HEK293T (cell line): ENCODE measurements around the gene STK33.

Experiments used
- CTCF ChIA-PET: fragments of 350-600 bp; formaldehyde crosslinking; extraction: SDS; loops from one replicate; lab custom pipeline; 2021; ENCODE audit warnings: antibody characterized with exemption, inconsistent platforms; lab: Yijun Ruan, JAX
- POLR2A ChIA-PET: fragments of 350-600 bp; formaldehyde crosslinking; extraction: SDS; loops from one replicate; lab custom pipeline; 2020; ENCODE audit warnings: antibody characterized with exemption, inconsistent platforms; lab: Yijun Ruan, JAX
- DNase-seq: peaks from one replicate; pipeline ENCODE4 v3.0.0; 2012; ENCODE audit warnings: mixed read lengths; ENCODE audit errors: extremely low spot score
- ARNT ChIP-seq: fragments of 450-650 bp; IDR thresholded peaks from 2 replicates; pipeline ENCODE4 v1.6.1; 2017; ENCODE audit warnings: mild to moderate bottlenecking
- BHLHE40 ChIP-seq: fragments of 450-650 bp; IDR thresholded peaks from 2 replicates; pipeline ENCODE4 v1.6.1; 2016; ENCODE audit warnings: mild to moderate bottlenecking, moderate library complexity, borderline replicate concordance
- CTBP1 ChIP-seq: fragments of 450-650 bp; IDR thresholded peaks from 2 replicates; pipeline ENCODE4 v1.6.1; 2016; ENCODE audit warnings: borderline replicate concordance
- ELF4 ChIP-seq: fragments of 450-650 bp; IDR thresholded peaks from 2 replicates; pipeline ENCODE4 v1.6.1; 2017; ENCODE audit warnings: antibody characterized with exemption
- FOXA1 ChIP-seq: fragments of 450-650 bp; IDR thresholded peaks from 2 replicates; pipeline ENCODE4 v1.6.1; 2016; ENCODE audit warnings: mild to moderate bottlenecking
- FOXK2 ChIP-seq: fragments of 450-650 bp; IDR thresholded peaks from 2 replicates; pipeline ENCODE4 v1.6.1; 2016; ENCODE audit warnings: mild to moderate bottlenecking
- FOXM1 ChIP-seq: fragments of 450-650 bp; IDR thresholded peaks from 2 replicates; pipeline ENCODE4 v1.6.1; 2017; ENCODE audit warnings: mild to moderate bottlenecking, borderline replicate concordance
- HDGF ChIP-seq: fragments of 450-650 bp; IDR thresholded peaks from 2 replicates; pipeline ENCODE4 v1.6.1; 2017; ENCODE audit warnings: antibody characterized with exemption, borderline replicate concordance
- L3MBTL2 ChIP-seq: fragments of 450-650 bp; conservative IDR thresholded peaks from 2 replicates; pipeline ENCODE4 v1.6.1; 2016; ENCODE audit warnings: mild to moderate bottlenecking
- LEF1 ChIP-seq: fragments of 450-650 bp; IDR thresholded peaks from 2 replicates; pipeline ENCODE4 v1.6.1; 2017; ENCODE audit warnings: mild to moderate bottlenecking, borderline replicate concordance
- NFRKB ChIP-seq: fragments of 450-650 bp; IDR thresholded peaks from 2 replicates; pipeline ENCODE4 v1.6.1; 2016; ENCODE audit warnings: mild to moderate bottlenecking, moderate library complexity
- SP1 ChIP-seq: fragments of 450-650 bp; IDR thresholded peaks from 2 replicates; pipeline ENCODE4 v1.6.1; 2017
- SUZ12 ChIP-seq: fragments of 450-650 bp; IDR thresholded peaks from 2 replicates; pipeline ENCODE4 v1.6.1; 2016; ENCODE audit warnings: mild to moderate bottlenecking
- TARDBP ChIP-seq: fragments of 450-650 bp; IDR thresholded peaks from 2 replicates; pipeline ENCODE4 v1.6.1; 2016
- ZNF384 ChIP-seq: fragments of 450-650 bp; IDR thresholded peaks from 2 replicates; pipeline ENCODE4 v1.6.1; 2016
- TF ChIP-seq, protein P1 (sequence below): fragments of 450-650 bp; IDR thresholded peaks from 2 replicates; pipeline ENCODE4 v1.6.1; 2016

STK33 gene

GRCh38 chr11:8415195-8415594 is 178.8 kb downstream of the STK33 start:
- ChIA-PET CTCF (no interaction called here), POLR2A (no interaction called here)
- TF ChIP-seq ZNF384 (no peak), TARDBP (no peak), NFRKB (no peak), LEF1 (no peak), ELF4 (no peak)
- no peak for DNase-seq

DNA sequence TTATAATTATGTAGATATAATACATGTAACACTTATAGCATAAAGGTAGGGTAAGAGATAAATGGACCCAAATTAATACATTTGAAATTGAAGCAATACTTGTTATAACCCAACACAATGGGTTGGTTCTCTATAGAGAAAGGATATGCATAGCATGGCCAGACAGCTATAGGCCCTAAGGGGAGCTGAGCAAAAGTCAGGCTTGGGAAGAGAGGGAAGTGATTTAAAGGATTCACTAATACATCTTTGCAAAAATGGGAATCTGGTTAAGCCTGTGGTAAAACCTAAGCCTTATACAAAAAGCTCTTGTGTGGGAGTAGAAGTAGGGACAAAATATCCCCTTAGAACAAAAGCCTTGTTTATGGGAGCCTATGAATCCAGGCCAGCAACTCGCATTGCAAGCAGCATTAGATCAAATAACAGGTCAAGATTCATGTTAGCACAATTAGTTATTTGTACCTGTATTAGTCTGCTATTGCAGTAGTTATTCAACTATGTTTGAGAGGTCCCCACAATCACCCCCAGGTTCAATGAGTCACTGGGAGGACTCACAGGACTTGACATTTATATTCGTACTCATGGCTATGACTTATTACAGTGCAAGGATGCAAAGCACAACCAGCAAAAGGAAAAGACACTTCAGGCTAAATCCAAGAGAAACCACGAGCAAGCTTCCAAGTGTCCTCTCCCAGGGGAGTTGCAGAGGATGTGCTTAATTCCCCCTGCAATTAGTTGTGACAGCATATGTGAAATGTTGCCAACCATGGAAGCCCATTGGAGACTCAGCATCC is 185.7 kb downstream of the STK33 start:
- POLR2A ChIA-PET, result no interaction called here
- TF ChIP-seq FOXA1 (no peak), ZNF384 (no peak)
- CTCF ChIA-PET, result no interaction called here
- DNase-seq, result no peak

GRCh38 chr11:8403310-8403709 is 190.7 kb downstream of the STK33 start:
- ChIA-PET POLR2A (no interaction called here), CTCF (no interaction called here)
- DNase-seq, result no peak
- no peak for TF ChIP-seq ZNF384
- no peak for TF ChIP-seq FOXM1
- TF ChIP-seq FOXA1, result no peak
- no peak for TF ChIP-seq ARNT
- no peak for TF ChIP-seq TARDBP
- TF ChIP-seq ELF4, result no peak
- TF ChIP-seq BHLHE40, result no peak
- no peak for TF ChIP-seq FOXK2
- TF ChIP-seq HDGF, result no peak
- no peak for TF ChIP-seq SP1
- TF ChIP-seq L3MBTL2, result no peak
- no peak for TF ChIP-seq SUZ12

DNA sequence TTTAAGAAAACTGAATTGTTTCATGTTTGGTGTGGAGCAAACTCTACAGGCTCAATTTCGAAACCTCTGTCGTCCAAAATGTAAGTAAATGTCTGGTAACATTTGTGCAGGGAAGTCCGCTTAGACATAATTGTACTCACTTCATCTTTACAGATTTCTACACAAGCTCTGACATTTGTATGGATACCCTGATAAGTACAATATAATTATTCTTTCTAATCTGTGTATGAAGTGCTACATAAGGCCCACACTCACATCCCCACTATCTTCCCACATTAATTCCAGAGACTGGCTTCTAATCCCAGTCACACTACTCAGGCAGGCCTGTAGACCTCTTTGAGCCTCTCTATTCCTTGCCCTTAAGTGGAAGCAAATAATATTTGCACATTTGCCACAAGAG is 201.1 kb downstream of the STK33 start:
- no peak for DNase-seq
- TF ChIP-seq FOXA1 (no peak), L3MBTL2 (no peak), ZNF384 (no peak), BHLHE40 (no peak), HDGF (no peak), FOXM1 (no peak)
- ChIA-PET POLR2A (no interaction called here), CTCF (interaction anchor here (0.6 kb wide), 1 partner anchor 192 kb away, joined by 6 read pairs; no protein-coding TSS in a partner anchor)

- POLR2A ChIA-PET, result no interaction called here
- CTCF ChIA-PET, result interaction anchor here (0.6 kb wide), 1 partner anchor 193 kb away, joined by 6 read pairs; no protein-coding TSS in a partner anchor
- no peak for DNase-seq
- TF ChIP-seq ELF4, result no peak
- TF ChIP-seq LEF1, result no peak
- no peak for TF ChIP-seq L3MBTL2
- no peak for TF ChIP-seq FOXK2
- no peak for TF ChIP-seq FOXM1
- TF ChIP-seq TARDBP, result no peak
- no peak for TF ChIP-seq FOXA1
- no peak for TF ChIP-seq SUZ12
- no peak for TF ChIP-seq HDGF
- TF ChIP-seq, protein P1, sequence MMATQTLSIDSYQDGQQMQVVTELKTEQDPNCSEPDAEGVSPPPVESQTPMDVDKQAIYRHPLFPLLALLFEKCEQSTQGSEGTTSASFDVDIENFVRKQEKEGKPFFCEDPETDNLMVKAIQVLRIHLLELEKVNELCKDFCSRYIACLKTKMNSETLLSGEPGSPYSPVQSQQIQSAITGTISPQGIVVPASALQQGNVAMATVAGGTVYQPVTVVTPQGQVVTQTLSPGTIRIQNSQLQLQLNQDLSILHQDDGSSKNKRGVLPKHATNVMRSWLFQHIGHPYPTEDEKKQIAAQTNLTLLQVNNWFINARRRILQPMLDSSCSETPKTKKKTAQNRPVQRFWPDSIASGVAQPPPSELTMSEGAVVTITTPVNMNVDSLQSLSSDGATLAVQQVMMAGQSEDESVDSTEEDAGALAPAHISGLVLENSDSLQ, result no peak
- TF ChIP-seq CTBP1, result no peak
Measured at GRCh38 chr11:8392166-8392565, 201.9 kb downstream of the STK33 start.

- CTCF ChIA-PET, result no interaction called here
Measured at GRCh38 chr11:8390851-8391612, 203.0 kb downstream of the STK33 start.

More at GRCh38 chr11:8390851-8391612, 203.0 kb downstream of the STK33 start:
- TF ChIP-seq SUZ12 (no peak), L3MBTL2 (no peak), TARDBP (no peak), ZNF384 (no peak), FOXM1 (no peak), CTBP1 (no peak), FOXA1 (no peak), BHLHE40 (no peak), SP1 (no peak), LEF1 (no peak), NFRKB (no peak), FOXK2 (no peak), ARNT (no peak)
- no peak for DNase-seq
- POLR2A ChIA-PET, result no interaction called here
